A549 (cell line): ENCODE data around the gene TMEM238L. TPM values are rescaled to one million over a fixed set of nuclear protein-coding genes. Genes with fewer than 3 reads are reported as not detected.

Source experiments
- ATAC-seq, 2 experiments: fragments of 200-7000 bp in 1 of 2; fragments of >200 bp in 1 of 2; cut with Nextera tagmentation in 1 of 2; cut with Tn5 transposase in 1 of 2; 3 replicates each; pipeline versions ENCODE4 v1.8.0 to v1.9.1; 2018 to 2020; ENCODE audit warnings: mild to moderate bottlenecking in 1 of 2, moderate library complexity in 1 of 2
- CTCF ChIA-PET: fragments of 300-600 bp; sonication (Branson Sonifier 250); formaldehyde crosslinking; extraction: SDS; loops from one replicate; lab custom pipeline; 2021; ENCODE audit warnings: antibody characterized with exemption, inconsistent platforms; lab: Yijun Ruan, JAX
- POLR2A ChIA-PET: fragments of 350-600 bp; formaldehyde crosslinking; extraction: SDS; loops from one replicate; lab custom pipeline; 2021; ENCODE audit warnings: antibody characterized with exemption, inconsistent platforms; lab: Yijun Ruan, JAX
- DNase-seq, 2 experiments: peaks; one replicate each; pipeline versions ENCODE4 v3.0.0 to v3.0.0-alpha.2; 2011 to 2016; ENCODE audit warnings: low read depth in 1 of 2, low spot score in 1 of 2
- FAIRE-seq: peaks from 2 replicates; lab custom pipeline; 2011; peaks lifted over from hg19 to GRCh38; lab: Jason Lieb, UNC
- H3K27ac ChIP-seq, 2 experiments: fragments of >200 bp; sonication (Bioruptor Twin); formaldehyde crosslinking; 3 replicates each; pipeline ENCODE4 v1.5.1; 2016 to 2017
- H3K4me1 ChIP-seq: fragments of >200 bp; sonication (Bioruptor Twin); formaldehyde crosslinking; 3 replicates; pipeline ENCODE4 v1.6.1; 2016
- H3K4me2 ChIP-seq: fragments of >200 bp; sonication (Bioruptor Twin); formaldehyde crosslinking; 3 replicates; pipeline ENCODE4 v1.6.1; 2016
- H3K4me3 ChIP-seq: fragments of >200 bp; sonication (Bioruptor Twin); formaldehyde crosslinking; 3 replicates; pipeline ENCODE4 v1.5.1; 2016
- H3K9me3 ChIP-seq: fragments of >200 bp; sonication (Bioruptor Twin); formaldehyde crosslinking; 3 replicates; pipeline ENCODE4 v1.6.1; 2016
- CHD2 ChIP-seq: fragments of 150-350 bp; IDR thresholded peaks from 2 replicates; pipeline ENCODE4 v1.6.1; 2014; ENCODE audit warnings: low read length; ENCODE audit not compliant: partially characterized antibody
- EHMT2 ChIP-seq: fragments of 200-600 bp; sonication (generic); IDR thresholded peaks from 2 replicates; pipeline ENCODE4 v1.6.1; 2016; ENCODE audit warnings: antibody characterized with exemption, low read depth, mild to moderate bottlenecking, moderate library complexity
- FOSB ChIP-seq: fragments of 250-450 bp; sonication (Bioruptor Pico); IDR thresholded peaks from 2 replicates; pipeline ENCODE4 v1.5.0; 2020; ENCODE audit warnings: mild to moderate bottlenecking, moderate library complexity
- HDAC2 ChIP-seq: fragments of 200-600 bp; sonication (generic); IDR thresholded peaks from 2 replicates; pipeline ENCODE4 v1.6.1; 2016
- HEYL ChIP-seq: fragments of 250-450 bp; sonication (Bioruptor Pico); IDR thresholded peaks from 2 replicates; pipeline ENCODE4 v1.8.0; 2021; ENCODE audit warnings: mild to moderate bottlenecking, moderate library complexity
- JUN ChIP-seq, 2 experiments: fragments of >200 bp; sonication (Bioruptor Twin); formaldehyde crosslinking; IDR thresholded peaks; 2 replicates in 1 of 2; 3 replicates in 1 of 2; pipeline ENCODE4 v1.6.1; 2016 to 2017
- MAZ ChIP-seq: fragments of 150-350 bp; IDR thresholded peaks from 2 replicates; pipeline ENCODE4 v1.6.1; 2014; ENCODE audit warnings: antibody characterized with exemption, low read depth, low read length, borderline replicate concordance
- MYC ChIP-seq: IDR thresholded peaks from 2 replicates; pipeline ENCODE4 v1.6.1; 2012; ENCODE audit warnings: mild to moderate bottlenecking, inconsistent platforms, low read length, improper control_type of control experiment, borderline replicate concordance
- POLR2A ChIP-seq: IDR thresholded peaks from 2 replicates; pipeline ENCODE4 v1.6.1; 2012; ENCODE audit warnings: mild to moderate bottlenecking, low read length
- RAD21 ChIP-seq, 2 experiments: fragments of >200 bp in 1 of 2; sonication (Bioruptor Twin) in 1 of 2; formaldehyde crosslinking in 1 of 2; IDR thresholded peaks in 1 of 2; conservative IDR thresholded peaks in 1 of 2; 2 replicates in 1 of 2; 3 replicates in 1 of 2; pipeline ENCODE4 v1.6.1; 2012 to 2018; ENCODE audit warnings: inconsistent platforms in 1 of 2
- RNF2 ChIP-seq: fragments of 200-600 bp; sonication (generic); IDR thresholded peaks from 2 replicates; pipeline ENCODE4 v1.6.1; 2016; ENCODE audit warnings: low read depth, mild to moderate bottlenecking, antibody characterized with exemption, moderate library complexity, borderline replicate concordance
- SMC3 ChIP-seq: fragments of >200 bp; sonication (Bioruptor Twin); formaldehyde crosslinking; IDR thresholded peaks from 3 replicates; pipeline ENCODE4 v1.6.1; 2018; ENCODE audit warnings: inconsistent platforms
- SREBF2 ChIP-seq: fragments of 450-650 bp; IDR thresholded peaks from 2 replicates; pipeline ENCODE4 v1.6.1; 2014; ENCODE audit warnings: mild to moderate bottlenecking, moderate library complexity
- ZFP36 ChIP-seq: fragments of 450-650 bp; IDR thresholded peaks from 2 replicates; pipeline ENCODE4 v1.6.1; 2014; ENCODE audit warnings: borderline replicate concordance; ENCODE audit not compliant: partially characterized antibody
- ZSCAN20 ChIP-seq: fragments of 250-450 bp; sonication (Bioruptor Pico); IDR thresholded peaks from 2 replicates; pipeline ENCODE4 v1.8.0; 2022; ENCODE audit warnings: mild to moderate bottlenecking, moderate library complexity
- WGBS: methylation state at CpG from one replicate; pipeline ENCODE4 v1.1.6; 2017; ENCODE audit errors: missing lambda C conversion rate; 5-methylcytosine and 5-hydroxymethylcytosine counted together
- polyA plus RNA-seq, 4 experiments: library from polyadenylated mRNA; depleted of rRNA in 3 of 4; stranded (reverse); fragments of >200 nt; fragmentation: RNase III in 1 of 4; extraction: RNeasy Plus Mini Kit Qiagen cat#74134 plus additional on column Dnase treatment in 1 of 4; gene quantifications; 2 replicates in 3 of 4; 3 replicates in 1 of 4; pipeline ENCODE4 v1.2.3, GENCODE V29; 2011 to 2017
- TF ChIP-seq, protein P1 (sequence below): fragments of >200 bp; sonication (Bioruptor Twin); formaldehyde crosslinking; IDR thresholded peaks from 3 replicates; pipeline ENCODE4 v1.5.1; 2016
- TF ChIP-seq, protein P2 (sequence below): fragments of 250-450 bp; sonication (Bioruptor Pico); IDR thresholded peaks from 2 replicates; pipeline ENCODE4 v1.5.0; 2020; ENCODE audit warnings: low read depth, mild to moderate bottlenecking, moderate library complexity
- TF ChIP-seq, protein P3 (sequence below): IDR thresholded peaks from 2 replicates; pipeline ENCODE4 v1.6.1; 2012
- TF ChIP-seq, protein P4 (sequence below): fragments of 150-350 bp; IDR thresholded peaks from 2 replicates; pipeline ENCODE4 v1.6.1; 2014; ENCODE audit warnings: low read depth, mild to moderate bottlenecking, low read length
- TF ChIP-seq, protein P5 (sequence below): IDR thresholded peaks from 2 replicates; pipeline ENCODE4 v1.6.1; 2012

The TMEM238L gene
- polyA plus RNA-seq, 2 of the 4 experiments (the other 2 are of a cell fraction) = not detected

DNA sequence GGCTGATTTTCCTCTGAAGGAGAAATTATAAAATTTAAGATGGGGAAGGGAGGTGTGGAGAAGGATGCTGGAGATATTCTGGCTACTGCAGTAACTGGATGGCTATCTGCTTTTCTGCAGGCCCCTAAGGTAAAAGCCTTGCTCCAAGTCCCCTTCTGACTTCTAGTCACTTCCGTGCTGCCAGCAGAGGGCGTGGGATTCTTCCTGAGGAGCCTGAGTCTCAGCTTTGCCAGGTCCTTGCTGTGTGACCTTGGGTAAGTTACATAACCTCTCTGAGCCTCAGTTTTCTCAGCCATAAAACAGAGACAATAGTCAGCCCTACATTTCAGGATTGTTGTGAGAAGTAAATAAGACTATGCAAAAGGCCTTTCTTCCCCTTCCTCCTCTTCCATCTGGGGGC lies 49.8 kb downstream of the TMEM238L start:
- Histone ChIP-seq H3K9me3 (no peaks in the 10 kb centered on the region), H3K4me2 (no peak overlapping the region), H3K27ac (no peak overlapping the region), H3K4me1 (no peaks in the 10 kb centered on the region), H3K4me3 (no peak overlapping the region)
- 0% methylated on average over 2 of the region's 2 CpGs for WGBS
- ChIA-PET CTCF (interaction anchor here (0.7 to 3.2 kb wide), 10 partner anchors 11 to 393 kb away, joined by 3 to 24 read pairs (median 3); no protein-coding TSS in a partner anchor), POLR2A (no interaction called here)
- peak; percentile 43 to 47; a peak in 4 of 5 replicates for TF ChIP-seq RAD21 (conservative IDR thresholded peaks at IDR 0.05 in 1 of 2, IDR thresholded peaks at IDR 0.05 in 1 of 2)
- TF ChIP-seq, protein P1, sequence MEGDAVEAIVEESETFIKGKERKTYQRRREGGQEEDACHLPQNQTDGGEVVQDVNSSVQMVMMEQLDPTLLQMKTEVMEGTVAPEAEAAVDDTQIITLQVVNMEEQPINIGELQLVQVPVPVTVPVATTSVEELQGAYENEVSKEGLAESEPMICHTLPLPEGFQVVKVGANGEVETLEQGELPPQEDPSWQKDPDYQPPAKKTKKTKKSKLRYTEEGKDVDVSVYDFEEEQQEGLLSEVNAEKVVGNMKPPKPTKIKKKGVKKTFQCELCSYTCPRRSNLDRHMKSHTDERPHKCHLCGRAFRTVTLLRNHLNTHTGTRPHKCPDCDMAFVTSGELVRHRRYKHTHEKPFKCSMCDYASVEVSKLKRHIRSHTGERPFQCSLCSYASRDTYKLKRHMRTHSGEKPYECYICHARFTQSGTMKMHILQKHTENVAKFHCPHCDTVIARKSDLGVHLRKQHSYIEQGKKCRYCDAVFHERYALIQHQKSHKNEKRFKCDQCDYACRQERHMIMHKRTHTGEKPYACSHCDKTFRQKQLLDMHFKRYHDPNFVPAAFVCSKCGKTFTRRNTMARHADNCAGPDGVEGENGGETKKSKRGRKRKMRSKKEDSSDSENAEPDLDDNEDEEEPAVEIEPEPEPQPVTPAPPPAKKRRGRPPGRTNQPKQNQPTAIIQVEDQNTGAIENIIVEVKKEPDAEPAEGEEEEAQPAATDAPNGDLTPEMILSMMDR = peak; percentile 61
- no peak for TF ChIP-seq FOSB
- peak; percentile 95 for TF ChIP-seq ZFP36
- no peak for TF ChIP-seq SREBF2
- TF ChIP-seq SMC3 = peak; percentile 61
- ATAC-seq = peak; percentile 67 to 86; a peak in 4 of 6 replicates
- peak; percentile 80 for FAIRE-seq
- DNase-seq = peak; percentile 72 to 80

DNA sequence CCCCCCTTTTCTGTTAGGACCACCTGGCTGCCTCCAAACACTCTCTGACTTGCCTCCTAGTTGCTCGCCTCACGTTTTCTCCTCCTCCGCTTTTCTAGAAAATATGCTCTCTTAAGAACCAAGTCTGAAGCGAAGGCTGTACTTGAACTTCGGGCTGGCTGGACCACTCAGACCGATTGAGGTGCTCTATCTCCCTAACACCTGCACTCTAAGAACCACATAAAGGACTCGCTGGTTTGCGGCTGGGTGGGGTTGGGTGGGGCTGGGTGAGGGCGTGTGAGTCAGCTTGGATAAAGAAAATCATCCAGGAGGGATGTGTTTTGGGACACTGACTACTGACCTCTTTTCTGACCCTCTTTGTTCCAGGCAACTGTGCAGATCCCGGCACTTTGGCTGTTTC lies 51.2 kb downstream of the TMEM238L start:
- DNase-seq (no peak), ATAC-seq (no peak), FAIRE-seq (no peak)
- Histone ChIP-seq H3K27ac (no peak overlapping the region), H3K9me3 (no peaks in the 10 kb centered on the region), H3K4me3 (no peak overlapping the region), H3K4me2 (no peak overlapping the region), H3K4me1 (no peaks in the 10 kb centered on the region)
- CTCF ChIA-PET = interaction anchor here (0.7 to 3.2 kb wide), 7 partner anchors 10 to 1275 kb away, joined by 3 to 24 read pairs (median 4); no protein-coding TSS in a partner anchor
- TF ChIP-seq CHD2 (no peak), MYC (no peak), RNF2 (no peak), SMC3 (no peak), JUN (IDR thresholded peaks at IDR 0.05) (no peak), ZSCAN20 (CRISPR knock-in tag) (no peak), EHMT2 (no peak), HEYL (CRISPR knock-in tag) (no peak), MAZ (no peak), POLR2A (no peak), HDAC2 (no peak)
- TF ChIP-seq, protein P2, sequence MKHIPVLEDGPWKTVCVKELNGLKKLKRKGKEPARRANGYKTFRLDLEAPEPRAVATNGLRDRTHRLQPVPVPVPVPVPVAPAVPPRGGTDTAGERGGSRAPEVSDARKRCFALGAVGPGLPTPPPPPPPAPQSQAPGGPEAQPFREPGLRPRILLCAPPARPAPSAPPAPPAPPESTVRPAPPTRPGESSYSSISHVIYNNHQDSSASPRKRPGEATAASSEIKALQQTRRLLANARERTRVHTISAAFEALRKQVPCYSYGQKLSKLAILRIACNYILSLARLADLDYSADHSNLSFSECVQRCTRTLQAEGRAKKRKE (CRISPR knock-in tag) = no peak
- TF ChIP-seq, protein P3, sequence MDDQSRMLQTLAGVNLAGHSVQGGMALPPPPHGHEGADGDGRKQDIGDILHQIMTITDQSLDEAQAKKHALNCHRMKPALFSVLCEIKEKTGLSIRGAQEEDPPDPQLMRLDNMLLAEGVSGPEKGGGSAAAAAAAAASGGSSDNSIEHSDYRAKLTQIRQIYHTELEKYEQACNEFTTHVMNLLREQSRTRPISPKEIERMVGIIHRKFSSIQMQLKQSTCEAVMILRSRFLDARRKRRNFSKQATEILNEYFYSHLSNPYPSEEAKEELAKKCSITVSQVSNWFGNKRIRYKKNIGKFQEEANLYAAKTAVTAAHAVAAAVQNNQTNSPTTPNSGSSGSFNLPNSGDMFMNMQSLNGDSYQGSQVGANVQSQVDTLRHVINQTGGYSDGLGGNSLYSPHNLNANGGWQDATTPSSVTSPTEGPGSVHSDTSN = no peak
- TF ChIP-seq, protein P4, sequence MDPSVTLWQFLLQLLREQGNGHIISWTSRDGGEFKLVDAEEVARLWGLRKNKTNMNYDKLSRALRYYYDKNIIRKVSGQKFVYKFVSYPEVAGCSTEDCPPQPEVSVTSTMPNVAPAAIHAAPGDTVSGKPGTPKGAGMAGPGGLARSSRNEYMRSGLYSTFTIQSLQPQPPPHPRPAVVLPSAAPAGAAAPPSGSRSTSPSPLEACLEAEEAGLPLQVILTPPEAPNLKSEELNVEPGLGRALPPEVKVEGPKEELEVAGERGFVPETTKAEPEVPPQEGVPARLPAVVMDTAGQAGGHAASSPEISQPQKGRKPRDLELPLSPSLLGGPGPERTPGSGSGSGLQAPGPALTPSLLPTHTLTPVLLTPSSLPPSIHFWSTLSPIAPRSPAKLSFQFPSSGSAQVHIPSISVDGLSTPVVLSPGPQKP = no peak
- TF ChIP-seq, protein P5, sequence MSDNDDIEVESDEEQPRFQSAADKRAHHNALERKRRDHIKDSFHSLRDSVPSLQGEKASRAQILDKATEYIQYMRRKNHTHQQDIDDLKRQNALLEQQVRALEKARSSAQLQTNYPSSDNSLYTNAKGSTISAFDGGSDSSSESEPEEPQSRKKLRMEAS = no peak
- POLR2A ChIA-PET = no interaction called here
- 41% methylated on average over 9 of the region's 10 CpGs for WGBS
